ENCODE data around the gene BAX.

DNA sequence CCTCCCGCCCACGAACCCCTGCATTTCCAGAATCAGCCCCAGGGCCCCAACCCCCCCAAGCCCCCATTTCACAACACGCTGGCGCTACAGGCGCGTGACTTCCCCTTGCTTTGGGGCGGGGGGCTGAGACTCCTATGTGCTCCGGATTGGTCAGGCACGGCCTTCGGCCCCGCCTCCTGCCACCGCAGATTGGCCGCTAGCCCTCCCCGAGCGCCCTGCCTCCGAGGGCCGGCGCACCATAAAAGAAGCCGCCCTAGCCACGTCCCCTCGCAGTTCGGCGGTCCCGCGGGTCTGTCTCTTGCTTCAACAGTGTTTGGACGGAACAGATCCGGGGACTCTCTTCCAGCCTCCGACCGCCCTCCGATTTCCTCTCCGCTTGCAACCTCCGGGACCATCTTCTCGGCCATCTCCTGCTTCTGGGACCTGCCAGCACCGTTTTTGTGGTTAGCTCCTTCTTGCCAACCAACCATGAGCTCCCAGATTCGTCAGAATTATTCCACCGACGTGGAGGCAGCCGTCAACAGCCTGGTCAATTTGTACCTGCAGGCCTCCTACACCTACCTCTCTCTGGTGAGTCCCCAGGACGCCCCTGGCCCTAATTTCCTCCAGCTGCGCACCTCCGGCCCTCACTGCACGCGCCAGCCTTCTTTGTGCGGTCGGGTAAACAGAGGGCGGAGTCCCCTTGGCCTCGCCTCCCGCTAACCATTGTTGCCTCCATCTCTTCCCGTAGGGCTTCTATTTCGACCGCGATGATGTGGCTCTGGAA lies 10.5 kb downstream of the BAX start, which contains the start of gene FTL:
- TF ChIP-seq CTCF (IDR thresholded peaks at IDR 0.05) (peak in 1 of 6 experiments; percentile 21), POLR2A (IDR thresholded peaks at IDR 0.05) (peak; percentile 100)
